COLO829 (cell line): ENCODE data around the gene DKKL1.
"Not testable (repeated sequence)": the region's sequence is repeated elsewhere in the genome, so short reads cannot be mapped to it uniquely, and the experiment has no call there.

Source experiments
- DNase-seq: peaks from one replicate; pipeline ENCODE4 v3.0.0; 2012; ENCODE audit warnings: low spot score

Gene DKKL1

DNA sequence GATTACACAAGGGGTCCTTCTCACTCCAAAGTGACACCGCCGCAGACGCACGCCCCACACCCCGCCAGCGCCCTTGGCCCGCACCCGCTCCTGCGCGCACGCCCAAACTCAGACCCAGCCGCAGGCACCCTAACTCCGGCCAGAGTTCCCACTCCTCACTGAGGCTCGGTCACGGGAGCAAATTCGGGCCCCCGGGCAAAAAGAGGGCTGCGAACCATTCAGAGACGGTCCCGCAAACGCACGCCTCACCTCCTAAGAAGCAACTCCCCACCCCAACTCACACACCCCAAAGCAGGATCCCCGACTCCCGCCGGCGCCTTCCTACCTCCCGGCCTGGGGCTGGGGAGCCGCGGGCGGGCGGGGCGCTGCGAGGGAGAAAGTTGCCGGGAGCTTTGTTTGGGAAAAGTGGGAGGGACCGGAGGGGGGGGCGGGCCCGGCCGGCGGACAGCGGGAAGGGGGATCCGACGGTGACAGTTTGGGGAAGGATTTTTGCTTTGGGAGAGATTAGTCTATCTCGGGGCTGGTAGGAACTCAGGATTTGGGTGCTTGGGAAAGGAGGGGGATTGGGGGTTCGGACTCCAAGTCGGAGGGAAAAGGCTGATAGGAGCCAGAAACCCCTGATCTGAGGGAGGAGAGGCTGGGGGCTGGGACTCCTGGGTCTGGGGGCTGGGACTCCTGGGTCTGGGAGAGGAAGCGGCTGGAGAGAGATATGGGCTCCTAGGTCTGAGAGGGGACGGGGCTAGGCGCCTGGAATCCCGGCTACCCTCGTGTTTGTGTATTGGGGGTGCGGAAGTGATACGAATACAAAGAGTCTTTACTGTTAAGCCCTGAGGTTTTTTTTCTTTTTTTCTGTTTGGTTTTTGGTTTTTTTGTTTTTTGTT, 1.4 kb upstream of the DKKL1 start, which contains the start of gene TEAD2:
Gene TEAD2 (minus strand): TSS at position 369 of the 881 bp plus-strand sequence. CDS start 2,341 bp downstream, outside the sequence.
- DNase-seq: peak; percentile 51

DNA sequence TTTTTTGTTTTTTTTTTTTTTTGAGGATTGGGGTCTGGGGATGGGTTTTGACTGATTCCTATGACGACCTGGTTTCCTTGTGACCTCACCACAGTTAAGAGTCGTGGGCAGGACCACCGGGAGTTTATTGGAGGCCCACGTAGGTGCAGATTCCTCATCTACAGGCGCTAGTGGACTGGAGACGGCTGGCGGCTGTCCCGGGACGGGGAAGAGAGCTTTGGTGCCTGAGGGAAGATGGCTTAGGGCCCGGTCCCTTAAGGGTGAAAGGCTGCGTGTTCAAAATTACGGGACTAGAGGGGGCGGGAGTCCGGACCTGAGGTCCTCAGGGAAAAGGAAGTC, 779 bp upstream of the DKKL1 start:
- DNase-seq: peak; percentile 49

DNA sequence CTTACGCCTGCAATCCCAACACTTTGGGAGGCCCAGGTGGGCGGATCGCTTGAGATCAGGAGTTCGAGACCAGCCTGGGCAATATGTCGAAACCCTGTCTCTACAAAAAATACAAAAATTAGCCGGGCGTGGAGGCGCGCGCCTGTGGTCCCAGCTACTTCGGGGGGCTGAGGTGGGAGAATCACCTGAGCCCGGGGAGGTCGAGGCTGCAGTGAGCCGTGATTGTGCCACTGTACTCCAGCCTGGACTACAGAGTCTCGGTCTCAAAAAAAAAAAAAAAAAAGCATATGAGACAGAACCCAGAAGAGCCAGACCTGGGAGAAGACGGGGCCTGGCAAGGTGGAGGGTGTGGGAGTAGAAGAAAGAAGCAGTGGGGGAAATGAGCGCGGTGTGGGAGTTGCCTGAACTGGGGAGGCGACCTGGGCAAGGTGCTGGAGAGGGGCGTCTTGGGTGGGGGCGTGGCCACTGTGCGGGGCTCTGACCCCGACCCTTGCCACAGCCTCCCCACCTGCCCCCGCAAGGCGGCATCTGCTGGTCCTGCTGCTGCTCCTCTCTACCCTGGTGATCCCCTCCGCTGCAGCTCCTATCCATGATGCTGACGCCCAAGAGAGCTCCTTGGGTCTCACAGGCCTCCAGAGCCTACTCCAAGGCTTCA, 533 bp downstream of the DKKL1 start:
- DNase-seq: no peak

DNA sequence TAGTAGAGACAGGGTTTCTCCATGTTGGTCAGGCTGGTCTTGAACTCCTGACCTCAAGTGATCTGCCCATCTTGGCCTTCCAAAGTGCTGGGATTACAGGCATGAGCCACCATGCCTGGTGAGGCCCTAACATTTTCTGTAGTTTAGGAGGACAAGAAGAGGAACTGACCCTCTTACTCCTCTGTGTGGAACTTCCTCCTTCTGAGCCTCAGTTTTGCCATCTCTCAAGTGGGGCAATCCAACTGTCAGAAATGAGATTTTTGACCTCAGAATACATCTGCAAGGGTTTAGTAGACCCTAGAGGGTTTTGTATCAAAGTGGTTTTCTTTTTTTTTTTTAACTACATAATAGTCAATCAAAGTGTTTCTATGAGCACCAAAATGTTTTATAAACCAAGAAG, 2.4 kb downstream of the DKKL1 start:
- DNase-seq: no peak

DNA sequence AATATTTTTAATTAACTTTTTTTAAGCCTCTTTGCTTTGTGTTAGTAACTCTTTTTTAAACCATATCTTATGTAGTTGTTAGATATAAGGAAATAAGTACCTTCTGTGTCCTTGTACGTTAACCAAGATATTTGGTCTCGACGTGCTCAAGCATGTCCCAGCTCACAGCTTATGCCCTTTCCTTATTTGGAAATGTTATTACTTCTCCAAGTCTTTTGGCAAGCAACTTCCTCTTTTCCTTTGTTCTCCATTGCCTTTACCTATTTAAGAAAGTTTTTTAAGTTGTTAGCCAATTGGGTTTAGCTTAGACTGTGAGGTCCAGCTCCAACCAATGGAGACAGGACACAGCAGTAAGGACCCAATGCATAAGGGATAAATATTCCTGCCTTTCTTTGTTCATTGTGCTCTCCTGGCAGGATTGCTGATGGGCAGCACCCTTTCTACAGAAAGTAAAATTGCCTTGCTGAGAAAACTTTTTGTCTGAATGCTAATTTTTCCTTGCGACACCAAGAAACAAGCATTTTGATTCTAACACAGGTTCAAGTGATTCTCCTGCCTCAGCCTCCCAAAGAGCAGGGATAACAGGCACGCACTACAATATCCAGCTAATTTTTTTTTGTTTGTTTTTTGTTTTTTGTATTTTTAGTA, 5.2 kb downstream of the DKKL1 start:
- no peak for DNase-seq

DNA sequence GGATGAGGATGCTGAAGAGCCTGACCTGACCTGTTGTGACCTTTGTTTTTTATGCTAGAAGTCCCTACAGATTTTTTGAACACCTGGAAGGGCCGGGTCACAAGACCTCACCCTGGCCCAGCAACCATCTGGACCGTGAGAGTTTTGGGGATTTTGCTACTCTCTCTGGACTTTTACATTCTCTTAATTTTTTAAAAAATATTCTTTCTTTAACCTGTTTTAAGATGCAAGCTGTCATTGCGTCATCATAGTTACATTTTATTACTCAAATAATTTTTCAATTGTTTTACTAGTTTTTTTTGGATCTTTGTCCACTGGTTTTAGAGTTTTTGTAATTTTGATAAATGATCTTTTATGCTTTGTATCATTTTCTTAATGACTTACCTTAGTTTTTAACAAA, 7.5 kb downstream of the DKKL1 start:
- no peak for DNase-seq

DNA sequence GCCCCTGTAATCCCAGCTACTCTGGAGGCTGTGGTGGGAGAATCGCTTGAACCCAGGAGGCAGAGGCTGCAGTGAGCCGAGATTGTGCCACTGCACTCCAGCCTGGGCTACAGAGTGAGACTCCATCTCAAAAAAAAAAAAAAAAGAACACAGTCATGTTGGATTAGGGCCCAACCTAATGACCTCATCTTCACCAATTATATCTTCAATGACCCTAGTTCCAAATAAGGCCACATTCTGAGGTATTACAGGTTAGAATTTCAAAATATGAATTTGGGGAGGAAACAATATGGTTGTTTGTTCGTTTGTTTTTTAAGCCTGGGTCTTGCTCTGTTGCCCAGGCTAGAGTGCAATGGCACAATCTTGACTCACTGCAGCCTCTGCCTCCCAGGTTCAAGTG, 9.5 kb downstream of the DKKL1 start:
- not testable (repeated sequence) for DNase-seq

DNA sequence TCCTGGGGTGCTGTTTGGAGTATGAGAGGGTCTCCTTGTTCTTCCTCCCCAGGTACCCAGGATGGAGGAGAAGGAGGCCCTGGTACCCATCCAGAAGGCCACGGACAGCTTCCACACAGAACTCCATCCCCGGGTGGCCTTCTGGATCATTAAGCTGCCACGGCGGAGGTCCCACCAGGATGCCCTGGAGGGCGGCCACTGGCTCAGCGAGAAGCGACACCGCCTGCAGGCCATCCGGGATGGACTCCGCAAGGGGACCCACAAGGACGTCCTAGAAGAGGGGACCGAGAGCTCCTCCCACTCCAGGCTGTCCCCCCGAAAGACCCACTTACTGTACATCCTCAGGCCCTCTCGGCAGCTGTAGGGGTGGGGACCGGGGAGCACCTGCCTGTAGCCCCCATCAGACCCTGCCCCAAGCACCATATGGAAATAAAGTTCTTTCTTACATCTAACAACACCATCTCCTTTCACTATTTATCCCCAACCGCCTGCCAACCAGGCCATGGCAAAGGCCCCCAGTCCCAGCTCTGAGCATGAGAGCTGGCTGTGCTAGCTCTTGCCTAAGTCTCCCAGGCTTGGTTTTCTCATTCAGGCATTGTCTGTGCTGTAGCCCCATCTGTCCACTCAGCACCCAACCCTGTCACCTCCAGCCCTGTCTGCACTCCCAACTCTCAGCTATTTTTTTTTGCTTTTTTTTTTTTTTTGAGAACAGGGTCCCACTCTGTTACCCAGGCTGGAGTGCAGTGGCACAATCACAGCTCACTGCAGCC, 11.2 kb downstream of the DKKL1 start:
- no peak for DNase-seq

DNA sequence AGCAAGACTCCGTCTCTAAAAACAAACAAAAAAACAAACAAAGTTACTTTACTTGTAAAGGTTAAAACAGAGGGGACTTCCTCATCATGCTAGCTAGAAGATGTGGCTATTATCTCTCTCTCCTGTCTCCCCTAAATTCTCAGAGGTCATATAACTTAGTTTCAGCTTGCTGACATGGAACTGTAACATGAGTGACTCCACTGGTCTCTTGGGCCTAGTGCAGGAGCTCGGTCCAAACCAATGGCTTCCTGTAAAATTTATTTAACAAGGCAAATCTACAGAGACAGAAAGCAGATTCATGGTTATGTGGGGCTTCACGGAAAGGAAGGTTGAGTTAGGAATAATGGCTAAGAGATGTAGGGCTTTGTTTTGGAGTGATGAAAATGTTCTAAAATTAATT, 14.8 kb downstream of the DKKL1 start:
- no peak for DNase-seq

DNA sequence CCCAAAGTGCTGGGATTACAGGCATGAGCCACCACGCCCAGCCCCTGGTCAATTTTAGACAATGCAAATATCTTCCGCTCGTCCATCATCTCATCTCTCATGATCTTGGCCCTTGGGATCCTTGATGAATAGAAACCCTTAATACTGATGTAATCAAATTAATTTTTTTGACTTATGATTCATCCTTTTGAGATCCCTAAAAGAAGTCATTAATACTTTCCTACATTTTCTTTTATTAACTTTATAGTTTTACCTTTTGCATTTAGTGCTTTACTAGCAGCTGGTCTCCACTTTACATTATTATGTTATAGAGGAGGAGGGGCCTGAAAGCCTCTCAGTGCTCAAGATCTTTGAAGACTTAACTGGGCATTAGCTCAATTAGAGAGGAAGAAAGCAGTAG, 16.7 kb downstream of the DKKL1 start:
- DNase-seq: no peak

DNA sequence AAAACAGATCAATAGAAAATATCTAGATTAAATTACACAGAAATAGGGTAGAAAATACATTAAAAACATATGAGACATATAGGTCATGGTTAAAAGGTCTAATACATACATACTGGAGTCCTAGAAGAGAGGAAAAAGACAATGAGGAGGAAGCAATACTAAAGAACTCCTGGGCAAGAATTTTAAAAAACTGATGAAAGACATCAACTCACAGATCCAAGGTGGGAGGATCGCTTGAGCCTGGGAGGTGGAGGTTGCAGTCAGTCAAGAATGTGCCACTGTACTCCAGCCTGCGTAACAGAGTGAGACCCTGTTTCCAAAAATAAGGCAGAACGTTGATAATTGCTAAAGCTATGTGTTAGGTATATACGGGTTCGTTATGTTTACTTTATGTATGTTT, 19.0 kb downstream of the DKKL1 start:
- DNase-seq: no peak

DNA sequence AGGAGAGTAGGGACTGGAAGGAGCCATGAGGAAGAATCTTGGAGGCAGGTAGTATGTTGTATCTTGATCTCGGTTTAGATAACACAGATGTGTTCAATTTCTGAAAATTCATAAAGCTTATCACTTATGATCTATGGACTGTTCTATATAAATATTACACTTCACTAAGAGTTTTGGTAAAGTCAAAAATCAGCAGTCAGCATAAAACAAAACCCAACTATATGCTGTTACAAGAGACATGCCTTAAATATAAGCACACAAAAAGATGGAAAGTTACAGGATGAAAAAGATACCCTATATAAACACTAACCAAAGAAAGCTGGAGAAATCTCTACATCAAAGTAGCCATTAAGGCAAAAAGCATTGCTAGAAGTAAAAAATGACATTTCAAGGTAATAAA, 19.9 kb downstream of the DKKL1 start:
- no peak for DNase-seq

DNA sequence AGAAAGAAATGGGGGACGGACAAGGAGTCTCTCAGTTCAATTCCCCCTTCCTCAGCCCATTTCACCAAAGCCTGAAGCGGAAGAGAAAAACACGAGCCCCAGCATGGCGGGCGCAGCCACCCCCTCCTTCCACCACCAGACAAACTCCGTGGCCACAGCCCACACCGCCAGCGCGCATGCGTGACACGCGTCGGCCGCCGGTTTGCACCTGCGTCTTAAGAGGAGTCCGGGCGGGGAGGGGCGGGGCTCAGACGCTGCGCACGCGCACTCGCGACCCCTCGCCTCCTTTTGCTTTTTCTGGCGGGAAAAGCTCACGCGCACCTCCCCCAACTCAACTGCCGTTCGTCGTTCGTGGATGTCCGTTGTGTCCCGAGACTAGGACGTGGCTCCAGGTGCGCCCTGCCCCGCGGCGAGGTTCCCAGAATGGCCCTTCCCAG, 24.3 kb downstream of the DKKL1 start, which contains the start of gene KASH5:
Gene KASH5 (plus strand): TSS at position 314 of the 437 bp plus-strand sequence. CDS start 2,635 bp downstream, outside the sequence.
- peak; percentile 94 for DNase-seq

DNA sequence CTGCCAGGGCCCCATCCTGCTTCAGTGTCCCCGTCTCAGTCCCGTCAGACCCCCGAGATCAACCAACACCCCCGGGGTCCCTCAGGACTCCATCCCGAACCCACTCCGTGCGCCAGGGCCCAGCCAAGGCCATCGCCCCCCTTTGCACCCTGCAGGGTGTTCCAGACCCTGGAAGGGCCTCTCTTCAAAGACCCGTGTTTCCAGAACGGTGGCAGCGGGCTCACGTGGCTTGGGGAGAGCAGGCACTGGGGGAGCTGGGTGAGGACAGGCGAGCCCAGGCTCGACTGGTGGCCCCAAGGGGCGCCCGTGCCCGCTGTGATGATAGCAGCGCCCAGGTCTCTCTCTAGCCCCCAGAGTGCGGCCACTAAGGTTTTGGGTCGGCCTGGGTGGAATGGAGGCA, 25.7 kb downstream of the DKKL1 start:
- no peak for DNase-seq

DNA sequence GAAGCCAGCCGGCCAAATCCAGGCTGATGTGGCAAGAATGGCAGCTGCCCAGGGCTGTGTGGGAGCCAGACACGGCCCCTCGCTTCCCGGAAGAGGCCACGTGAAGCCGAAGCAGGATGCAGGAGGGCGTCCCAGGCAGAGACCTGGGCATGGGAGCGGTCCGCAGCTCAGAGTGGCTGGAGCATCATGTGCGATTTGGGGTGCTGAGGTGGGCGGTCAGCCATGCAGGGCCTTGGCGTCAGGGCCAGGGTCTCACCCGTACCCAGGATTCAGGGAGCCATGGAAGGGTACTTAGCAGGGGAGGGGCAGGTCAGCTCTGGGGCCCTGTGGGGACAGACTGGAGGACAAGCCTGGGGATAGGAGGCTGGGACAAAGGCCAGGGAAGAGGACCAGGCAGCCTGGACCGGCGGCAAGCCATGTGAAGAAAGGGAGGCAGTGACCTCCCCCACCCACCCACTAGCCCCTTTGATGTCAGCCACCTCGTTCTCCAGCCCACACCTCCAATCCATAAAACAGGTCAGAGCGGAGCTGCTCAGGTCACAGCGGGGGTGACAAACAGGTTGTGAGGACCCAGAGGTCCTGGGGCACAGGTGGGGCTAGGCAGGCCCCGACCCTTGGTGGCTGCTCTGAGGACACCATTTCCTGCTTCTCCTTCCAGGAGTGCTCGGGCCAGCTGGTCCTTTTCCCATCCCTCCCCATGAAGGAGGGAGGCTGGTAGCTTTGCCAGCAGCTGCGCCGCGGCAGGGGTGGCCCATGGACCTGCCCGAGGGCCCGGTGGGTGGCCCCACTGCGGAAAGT, 26.7 kb downstream of the DKKL1 start:
- no peak for DNase-seq

DNA sequence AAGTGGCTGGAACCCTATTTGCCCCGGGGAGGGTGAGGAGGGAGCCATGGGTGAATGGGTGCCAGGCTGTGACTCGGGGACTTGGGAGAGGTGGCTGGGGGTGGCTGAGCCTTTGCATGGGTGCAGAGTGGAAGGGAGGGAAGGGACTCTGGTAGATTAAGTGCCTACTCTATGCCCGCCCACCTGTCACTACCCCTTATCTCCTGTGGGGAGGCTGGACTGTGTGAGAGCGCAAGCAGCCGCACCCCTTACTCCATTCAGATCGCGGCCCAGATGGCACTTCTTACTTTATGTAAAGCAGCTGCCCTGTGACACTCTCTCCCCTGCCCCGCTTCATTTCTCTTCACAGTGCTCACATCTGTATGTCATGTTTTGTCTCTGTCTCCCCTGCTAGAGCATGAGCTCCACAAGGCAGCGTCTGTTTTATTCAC, 27.3 kb downstream of the DKKL1 start:
- no peak for DNase-seq

DNA sequence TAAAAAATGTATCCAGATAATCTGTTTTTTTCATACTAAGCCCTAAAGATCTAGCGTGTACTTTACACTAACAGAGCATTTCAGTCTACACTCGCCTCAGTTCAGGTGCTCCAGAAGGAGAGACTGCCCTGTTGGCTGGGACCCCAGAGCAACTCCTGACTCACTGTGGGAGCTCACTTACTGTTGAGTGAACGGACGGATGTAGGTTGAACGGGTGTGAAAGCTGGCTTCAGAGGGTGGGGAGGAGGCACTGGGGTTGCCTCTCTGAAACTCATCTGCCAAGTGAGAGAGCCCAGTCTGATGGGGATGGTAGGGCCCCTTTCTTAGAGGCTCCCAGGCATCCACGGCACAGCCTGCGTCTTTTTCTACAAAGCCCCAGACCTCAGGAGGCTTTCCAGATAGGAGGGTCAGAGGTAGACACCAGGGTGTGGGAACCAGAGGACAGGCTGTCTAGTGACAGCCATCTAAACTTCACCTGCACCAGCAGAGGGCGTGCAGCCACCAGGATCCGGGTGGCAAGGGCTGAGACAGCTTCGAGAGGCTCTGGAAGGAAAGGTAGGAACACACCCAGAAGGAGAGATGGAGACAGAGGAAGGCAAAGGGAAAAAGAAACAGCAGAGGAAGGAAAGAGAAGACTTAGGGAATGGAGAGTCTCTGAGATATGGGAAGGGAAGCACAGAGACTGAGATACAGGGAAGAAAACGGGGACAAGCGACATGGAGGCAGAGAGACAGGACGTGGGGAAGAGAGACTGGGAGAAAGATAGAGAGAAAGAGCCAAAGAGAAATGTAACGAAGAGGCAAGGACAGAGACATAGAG, 28.1 kb downstream of the DKKL1 start:
- peak; percentile 54 for DNase-seq

DNA sequence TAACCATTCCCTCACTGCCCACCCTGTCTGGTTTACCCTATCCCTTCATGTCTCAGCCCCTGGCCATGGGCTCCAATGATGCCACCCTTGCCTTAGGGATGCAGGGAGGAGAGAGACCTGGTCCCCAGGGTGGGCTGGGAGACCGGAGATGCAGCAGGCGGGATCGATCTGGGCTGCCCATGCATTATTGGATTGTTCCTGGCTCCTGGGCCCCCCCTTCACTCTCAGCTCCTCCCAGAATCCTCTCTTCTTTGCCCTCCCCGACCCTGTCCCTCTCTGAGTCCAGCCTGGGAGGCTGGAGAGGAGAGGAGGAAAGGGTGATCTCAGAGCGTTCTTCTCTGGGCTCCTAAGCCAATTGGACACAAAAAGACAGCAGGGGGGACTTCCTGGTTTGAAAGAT, 30.2 kb downstream of the DKKL1 start:
- no peak for DNase-seq

DNA sequence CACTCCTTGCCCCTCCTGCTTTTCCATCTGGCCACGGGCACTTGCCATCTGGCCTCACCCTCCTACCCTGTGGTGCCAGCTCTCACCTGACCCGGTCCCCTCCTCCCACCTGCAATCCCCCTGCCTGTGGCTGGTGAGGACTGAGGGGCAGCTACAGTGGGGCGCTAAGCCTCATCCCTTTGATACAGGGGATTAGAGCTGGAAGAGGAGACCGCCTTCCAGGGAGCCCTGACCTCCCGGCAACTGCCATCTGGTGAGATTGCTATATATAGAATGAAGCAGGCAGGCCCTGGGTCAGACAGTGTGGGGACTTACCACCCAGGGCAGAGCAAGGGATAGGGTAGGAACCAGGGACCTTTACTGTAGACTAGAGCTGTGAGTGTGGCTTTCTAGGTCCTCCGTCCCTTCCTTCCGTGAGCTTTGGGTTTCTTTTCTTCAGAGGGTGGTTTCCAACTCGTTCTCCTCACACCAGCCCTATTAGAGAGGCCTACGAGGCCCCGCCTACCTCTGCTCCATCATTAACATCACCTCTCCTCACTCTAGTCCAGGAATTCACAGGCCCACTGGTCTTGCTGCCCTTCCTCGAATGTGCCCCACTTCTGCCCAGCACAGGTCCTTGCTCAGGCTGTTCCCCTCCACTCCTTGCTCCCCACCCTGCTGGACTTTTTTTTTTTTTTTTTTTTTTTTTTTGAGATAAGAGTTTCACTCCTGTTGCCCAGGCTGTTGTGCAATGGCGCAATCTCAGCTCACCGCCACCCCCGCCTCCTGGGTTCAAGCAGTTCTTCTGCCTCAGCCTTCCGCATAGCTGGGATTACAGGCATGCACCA, 32.1 kb downstream of the DKKL1 start:
- DNase-seq: no peak
